HG03354 (cell line): ENCODE measurements around the gene SUMO3.

Experiments used
- ATAC-seq: cut with Tn5 transposase; IDR thresholded peaks from one replicate; pipeline ENCODE4 v1.9.1; 2021; ENCODE audit warnings: mild to moderate bottlenecking; ENCODE audit not compliant: unreplicated experiment, poor library complexity, severe bottlenecking

SUMO3 gene

GRCh38 chr21:44847261-44848056 is 29.6 kb upstream of the SUMO3 start:
- ATAC-seq, result no peak

- ATAC-seq, result no peak
Measured at GRCh38 chr21:44846485-44847260, 28.8 kb upstream of the SUMO3 start.

- ATAC-seq, result no peak
Measured at GRCh38 chr21:44846224-44846484, 28.3 kb upstream of the SUMO3 start.

GRCh38 chr21:44845418-44846223 is 27.8 kb upstream of the SUMO3 start:
- ATAC-seq, result peak; percentile 68

GRCh38 chr21:44844256-44844655 is 26.4 kb upstream of the SUMO3 start:
- no peak for ATAC-seq

- no peak for ATAC-seq
Measured at GRCh38 chr21:44842721-44843445, 25.0 kb upstream of the SUMO3 start.

- ATAC-seq, result no peak
Measured at GRCh38 chr21:44842087-44842486, 24.2 kb upstream of the SUMO3 start.

GRCh38 chr21:44840771-44841170 is 22.9 kb upstream of the SUMO3 start:
- ATAC-seq, result no peak

- ATAC-seq, result no peak
Measured at GRCh38 chr21:44838951-44839350, 21.1 kb upstream of the SUMO3 start.

GRCh38 chr21:44838039-44838895 is 20.4 kb upstream of the SUMO3 start:
- ATAC-seq, result no peak

- ATAC-seq, result no peak
Measured at GRCh38 chr21:44837537-44837936, 19.7 kb upstream of the SUMO3 start.

GRCh38 chr21:44836666-44837471 is 19.0 kb upstream of the SUMO3 start:
- ATAC-seq, result no peak

GRCh38 chr21:44836349-44836665 is 18.4 kb upstream of the SUMO3 start:
- ATAC-seq, result no peak

GRCh38 chr21:44835647-44835973 is 17.7 kb upstream of the SUMO3 start:
- no peak for ATAC-seq

- no peak for ATAC-seq
Measured at GRCh38 chr21:44834951-44835646, 17.2 kb upstream of the SUMO3 start.

- ATAC-seq, result no peak
Measured at GRCh38 chr21:44834231-44834950, 16.5 kb upstream of the SUMO3 start.

- ATAC-seq, result no peak
Measured at GRCh38 chr21:44833663-44834062, 15.8 kb upstream of the SUMO3 start.
